Myocyte (in vitro differentiated cells): Measurements from ENCODE around the gene MC1R. TPM values are rescaled to one million over a fixed set of nuclear protein-coding genes. Genes with fewer than 3 reads are reported as not detected.

Experiments
- DNase-seq: peaks from one replicate; pipeline ENCODE4 v3.0.0-alpha.2; 2012; ENCODE audit warnings: low read depth
- total RNA-seq: library from RNA; depleted of rRNA; stranded (reverse); fragments of >200 nt; gene quantifications from 2 replicates; pipeline ENCODE4 v1.2.3, GENCODE V29; 2014

MC1R gene
- total RNA-seq, 1 donor from 2014 or later, result 4.4 TPM

DNA sequence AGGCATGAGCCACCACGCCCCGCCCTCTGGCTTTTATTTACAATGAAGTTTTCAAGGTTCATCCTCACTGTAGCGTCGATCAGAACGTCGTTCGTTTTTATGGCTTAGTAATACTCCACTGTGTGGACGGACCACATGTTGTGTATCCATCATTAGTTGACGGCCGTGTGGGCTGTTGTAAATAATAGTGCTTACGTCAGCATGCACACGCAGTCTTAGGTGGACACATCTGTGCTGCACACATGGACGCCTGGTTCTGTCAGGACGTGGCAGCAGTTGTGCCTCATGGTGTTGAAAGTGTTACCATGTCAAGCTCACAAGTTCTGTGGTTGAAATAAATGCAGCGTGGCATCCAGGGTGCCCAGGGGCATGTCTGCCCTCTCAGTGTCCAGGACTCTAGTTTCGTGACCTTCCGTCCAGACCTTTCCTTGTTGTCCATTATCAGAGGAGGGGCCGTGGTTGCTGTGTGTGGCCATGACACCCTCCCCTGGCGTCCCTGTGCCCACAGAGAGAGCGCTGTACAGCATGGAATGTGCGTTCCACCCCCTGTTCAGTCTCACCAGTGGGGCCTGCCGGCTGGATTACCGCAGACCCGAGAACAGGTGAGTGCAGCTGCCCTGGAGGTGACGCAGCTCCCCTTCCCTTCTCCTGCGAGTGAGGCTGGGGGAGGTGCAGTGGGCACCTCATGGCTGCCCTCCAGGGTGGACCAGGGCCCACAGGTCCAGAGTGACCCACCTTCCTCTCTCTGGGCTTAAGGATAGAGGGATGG is 23.0 kb upstream of the MC1R start:
- no peak for DNase-seq

GRCh38 chr16:89897204-89897603 is 21.5 kb upstream of the MC1R start:
- DNase-seq, result no peak

DNA sequence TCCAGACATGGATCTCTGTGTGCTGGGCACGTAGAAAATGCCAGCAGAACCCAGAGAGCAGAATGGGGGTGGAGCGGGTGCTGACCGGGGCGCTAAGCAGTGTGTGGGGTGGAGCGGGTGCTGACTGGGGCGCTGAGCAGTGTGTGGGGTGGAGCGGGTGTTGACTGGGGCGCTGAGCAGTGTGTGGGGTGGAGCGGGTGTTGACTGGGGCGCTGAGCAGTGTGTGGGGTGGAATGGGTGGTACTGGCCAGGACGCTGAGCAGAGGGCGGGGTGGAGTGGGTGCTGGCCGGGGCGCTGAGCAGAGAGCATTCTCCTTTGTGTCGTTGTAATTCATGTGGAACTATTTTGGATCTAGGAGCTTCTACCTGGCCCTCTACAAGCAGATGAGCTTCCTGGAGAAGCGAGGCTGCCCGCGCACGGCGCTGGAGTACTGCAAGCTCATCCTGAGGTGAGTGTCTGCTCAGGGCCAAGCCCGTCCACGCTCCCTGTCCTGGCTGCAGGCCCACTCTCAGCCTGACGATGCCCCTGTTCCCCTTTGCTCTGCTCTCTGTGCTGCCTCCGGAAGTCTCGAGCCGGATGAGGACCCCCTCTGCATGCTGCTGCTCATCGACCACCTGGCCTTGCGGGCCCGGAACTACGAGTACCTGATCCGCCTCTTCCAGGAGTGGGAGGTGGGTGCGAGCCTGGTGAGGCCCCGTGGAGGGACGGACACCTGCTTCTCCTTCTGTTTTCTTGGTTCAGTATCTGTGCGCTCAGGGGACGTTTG is 20.3 kb upstream of the MC1R start:
- DNase-seq, result no peak

GRCh38 chr16:89899879-89900481 is 18.7 kb upstream of the MC1R start:
- no peak for DNase-seq

- no peak for DNase-seq
These were observed 17.8 kb upstream of the MC1R start for GRCh38 chr16:89900885-89901284.

- no peak for DNase-seq
These were observed 15.7 kb upstream of the MC1R start for GRCh38 chr16:89902980-89903379.

DNA sequence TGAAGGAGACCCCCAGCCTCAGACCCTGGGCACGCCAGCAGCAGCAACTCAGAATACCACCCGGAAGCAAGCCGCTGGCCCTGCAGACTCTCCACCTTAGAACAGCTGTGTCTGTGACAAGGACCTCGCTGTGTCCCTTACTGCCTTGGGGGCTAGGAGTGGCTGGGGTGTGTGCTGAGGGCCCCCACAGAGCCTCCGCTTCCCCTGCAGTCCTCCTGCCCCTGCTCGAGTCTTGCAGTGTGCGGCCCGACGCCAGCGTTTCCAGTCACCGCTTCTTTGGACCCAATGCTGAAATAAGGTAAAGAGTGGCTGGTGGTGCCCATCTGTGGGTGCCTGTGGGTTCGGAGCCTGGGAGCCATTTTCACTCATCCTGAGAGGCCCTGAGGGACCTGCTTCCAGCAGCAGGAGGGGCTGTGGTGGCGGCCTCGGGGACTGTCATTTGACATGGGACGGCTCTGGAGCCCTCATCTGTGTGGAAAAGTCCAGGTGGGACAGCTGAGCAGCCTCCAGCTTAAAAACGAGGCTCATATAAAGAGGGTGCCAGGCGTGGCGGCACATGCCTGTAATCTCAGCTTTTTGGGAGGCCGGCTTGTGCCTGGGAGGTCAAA is 14.7 kb upstream of the MC1R start:
- no peak for DNase-seq

DNA sequence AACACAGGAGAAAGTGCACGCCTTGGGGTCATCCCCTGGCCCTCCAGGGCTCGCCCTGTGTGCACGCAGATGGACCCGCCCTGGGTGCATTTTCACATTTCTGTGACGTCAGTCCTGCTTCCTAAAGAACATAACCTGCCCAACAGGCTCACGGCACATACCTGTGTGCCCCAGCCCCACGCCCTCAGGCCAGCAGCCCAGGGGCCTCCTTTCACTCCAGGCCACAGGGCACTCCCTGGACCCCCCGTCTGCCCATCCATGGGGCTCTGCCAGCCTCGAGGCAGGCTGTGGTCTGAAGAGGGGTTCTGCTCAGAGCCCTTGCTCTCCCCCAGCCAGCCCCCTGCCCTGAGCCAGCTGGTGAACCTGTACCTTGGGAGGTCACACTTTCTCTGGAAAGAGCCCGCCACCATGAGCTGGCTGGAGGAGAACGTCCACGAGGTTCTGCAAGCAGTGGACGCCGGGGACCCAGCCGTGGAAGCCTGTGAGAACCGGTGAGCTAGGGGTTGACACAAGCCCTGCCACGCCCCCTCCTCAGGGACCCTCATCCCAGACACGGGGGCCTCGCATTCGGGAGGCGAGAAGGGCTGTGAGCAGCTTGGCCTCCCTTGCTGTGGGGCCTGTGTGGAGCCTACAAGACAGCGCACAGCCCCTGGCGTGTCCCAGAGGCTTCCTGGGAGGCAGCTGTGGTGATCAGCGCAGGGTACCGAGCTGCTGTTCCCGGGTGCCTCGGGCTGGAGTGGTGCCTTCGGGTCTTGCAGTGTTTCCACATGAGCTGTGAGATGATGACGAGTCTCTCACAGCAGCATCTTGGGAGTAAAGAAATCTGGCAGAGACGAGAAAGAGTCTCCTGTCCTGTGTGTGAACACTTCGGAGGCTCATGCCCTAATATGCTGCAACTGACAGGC is 13.8 kb upstream of the MC1R start:
- no peak for DNase-seq

DNA sequence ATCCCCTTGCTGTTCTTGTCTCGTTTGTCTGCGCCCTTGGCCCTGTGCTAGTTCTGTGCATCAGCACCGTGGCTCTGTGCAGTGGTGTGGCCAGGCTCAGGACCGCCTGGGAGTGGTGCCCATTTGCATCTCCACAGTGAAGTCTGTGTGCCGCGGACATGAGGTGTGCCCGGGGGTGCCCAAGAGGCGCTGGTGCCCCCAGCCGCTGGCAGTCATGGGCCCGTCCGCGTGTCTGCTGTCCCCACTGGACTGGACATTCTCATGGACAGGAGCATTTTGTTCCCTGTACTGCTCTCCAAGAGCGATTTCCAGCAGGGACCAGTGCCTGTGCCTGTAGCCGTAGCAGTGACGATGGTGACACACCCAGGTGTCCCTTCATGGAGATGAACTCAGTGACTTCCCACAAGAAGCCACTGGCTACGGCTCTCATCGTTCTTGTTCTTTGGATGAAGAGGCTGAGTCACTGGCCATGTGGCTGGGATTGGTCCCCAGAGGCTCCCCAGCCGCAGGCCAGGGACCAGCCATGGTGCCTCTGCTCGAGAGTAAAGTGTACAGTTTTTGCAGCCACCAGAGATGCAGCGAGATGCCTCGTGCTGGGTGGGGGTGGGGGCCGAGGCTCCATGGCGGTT is 13.0 kb upstream of the MC1R start:
- DNase-seq, result peak; percentile 51

DNA sequence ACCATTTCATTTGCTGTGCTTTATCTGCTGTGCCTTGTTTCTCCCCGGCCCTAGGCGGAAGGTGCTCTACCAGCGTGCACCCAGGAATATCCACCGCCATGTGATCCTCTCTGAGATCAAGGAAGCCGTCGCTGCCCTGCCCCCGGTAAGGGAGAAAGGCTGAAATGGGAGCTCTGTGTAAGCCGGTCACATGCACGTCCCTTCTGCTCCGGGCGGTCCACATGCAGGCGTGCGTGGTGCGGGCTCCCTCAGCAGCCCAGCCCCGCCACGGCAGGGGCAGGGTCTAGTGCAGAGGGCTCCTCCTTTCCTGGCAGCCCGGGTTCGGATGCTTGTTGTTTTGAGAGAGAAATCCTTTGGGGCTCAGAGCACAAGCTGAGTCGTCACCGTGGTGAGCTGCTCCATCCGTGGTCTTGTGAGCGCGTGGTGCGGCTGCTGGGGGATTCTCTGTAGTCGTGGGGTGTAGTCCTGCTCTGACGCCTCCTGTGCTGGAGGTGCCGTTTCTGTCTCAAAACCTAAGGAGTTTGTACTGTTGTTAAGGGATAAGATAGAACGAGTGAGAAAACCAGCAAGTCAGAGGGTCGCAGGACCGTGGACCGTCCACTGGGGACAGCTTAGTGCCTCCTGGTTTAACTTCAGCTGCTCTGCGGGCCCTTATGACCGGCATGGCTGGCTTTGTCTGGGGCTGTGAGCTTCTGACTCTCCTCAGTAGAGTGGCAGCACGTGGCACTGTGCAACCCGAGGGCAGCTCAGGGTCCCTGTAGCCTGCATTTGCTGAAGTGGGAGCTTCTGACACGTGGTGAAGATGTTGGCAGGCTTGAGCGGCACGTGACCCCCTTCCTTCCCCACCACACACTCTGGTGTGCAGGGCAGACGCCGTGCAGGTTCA is 12.3 kb upstream of the MC1R start:
- DNase-seq, result no peak

DNA sequence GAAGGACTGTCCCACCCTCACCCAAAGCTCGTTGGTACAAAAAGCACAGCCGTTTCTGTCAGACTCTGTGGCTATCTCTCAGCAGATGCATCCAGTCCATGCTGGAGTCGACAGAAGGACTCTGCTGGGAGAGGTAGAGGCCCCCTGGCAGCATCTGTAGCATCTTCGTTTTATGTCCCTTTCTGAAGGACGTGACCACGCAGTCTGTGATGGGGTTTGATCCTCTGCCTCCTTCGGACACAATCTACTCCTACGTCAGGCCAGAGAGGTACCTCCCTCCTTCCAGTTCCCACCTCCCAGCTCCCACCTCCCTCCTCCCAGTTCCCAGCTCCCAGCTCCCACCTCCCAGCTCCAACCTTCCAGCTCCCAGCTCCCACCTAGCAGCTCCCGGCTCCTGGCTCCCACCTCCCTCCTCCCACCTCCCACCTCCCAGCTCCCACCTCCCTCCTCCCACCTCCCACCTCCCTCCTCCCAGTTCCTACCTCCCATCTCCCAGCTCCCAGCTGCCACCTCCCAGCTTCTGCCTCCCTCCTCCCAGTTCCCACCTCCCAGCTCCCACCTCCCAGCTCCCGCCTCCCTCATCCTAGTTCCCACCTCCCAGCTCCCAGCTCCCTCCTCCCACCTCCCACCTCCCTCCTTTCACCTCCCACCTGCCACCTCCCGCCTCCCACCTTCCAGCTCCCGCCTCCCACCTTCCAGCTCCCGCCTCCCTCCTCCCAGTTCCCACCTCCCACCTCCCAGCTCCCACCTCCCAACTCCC is 11.4 kb upstream of the MC1R start:
- no peak for DNase-seq

- DNase-seq, result no peak
These were observed 10.4 kb upstream of the MC1R start for GRCh38 chr16:89908236-89908635.

GRCh38 chr16:89909777-89910716 is 8.6 kb upstream of the MC1R start:
- peak; percentile 70 for DNase-seq

DNA sequence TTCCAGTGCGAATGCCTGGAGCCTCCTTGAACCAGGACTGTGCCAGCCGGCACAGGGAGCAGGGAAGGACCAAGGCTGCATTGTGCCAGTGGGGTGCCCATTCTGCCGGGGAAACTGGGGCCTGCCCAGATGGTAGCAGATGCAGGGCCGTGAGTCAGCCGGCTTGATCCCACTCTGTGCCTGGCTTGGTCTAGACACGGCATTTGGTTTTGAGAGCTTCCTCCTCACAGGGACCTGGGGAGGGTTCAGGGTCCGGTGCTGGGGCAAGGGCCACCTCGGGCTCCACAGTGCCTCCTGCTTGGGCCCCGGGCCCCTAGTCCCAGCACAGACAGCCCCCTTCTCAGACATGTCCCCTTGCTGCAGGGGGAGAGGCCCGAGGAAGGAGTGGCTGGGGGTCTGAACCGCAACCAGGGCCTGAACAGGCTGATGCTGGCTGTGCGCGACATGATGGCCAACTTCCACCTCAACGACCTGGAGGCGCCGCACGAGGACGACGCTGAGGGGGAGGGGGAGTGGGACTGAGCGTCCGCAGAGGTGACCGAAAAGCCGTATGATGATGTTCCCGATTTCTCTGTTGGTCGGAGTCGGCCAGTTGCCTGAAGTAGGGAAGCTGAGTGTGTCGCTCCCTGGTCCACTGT is 7.8 kb upstream of the MC1R start:
- DNase-seq, result no peak

- no peak for DNase-seq
These were observed 7.3 kb upstream of the MC1R start for GRCh38 chr16:89911375-89911774.

DNA sequence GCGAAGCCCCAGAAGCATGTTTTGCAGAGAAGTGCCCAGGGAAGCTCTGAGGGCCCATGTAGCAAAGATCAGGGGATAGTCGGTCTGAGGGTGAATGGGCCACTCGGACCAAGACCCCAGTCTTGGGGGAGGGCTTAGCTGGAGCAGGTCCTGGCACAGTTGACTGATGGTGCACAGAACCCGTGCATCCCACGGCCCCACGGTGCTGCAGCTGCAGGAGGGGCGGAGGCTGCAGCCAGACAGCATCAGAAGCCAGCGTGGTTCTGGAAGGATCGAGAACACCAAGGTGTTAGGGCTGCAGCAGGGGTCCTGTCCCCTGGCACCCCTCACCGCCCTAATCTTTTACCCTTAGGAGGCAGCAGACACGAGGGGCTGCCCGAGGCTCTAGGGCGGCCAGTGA is 6.5 kb upstream of the MC1R start:
- no peak for DNase-seq

DNA sequence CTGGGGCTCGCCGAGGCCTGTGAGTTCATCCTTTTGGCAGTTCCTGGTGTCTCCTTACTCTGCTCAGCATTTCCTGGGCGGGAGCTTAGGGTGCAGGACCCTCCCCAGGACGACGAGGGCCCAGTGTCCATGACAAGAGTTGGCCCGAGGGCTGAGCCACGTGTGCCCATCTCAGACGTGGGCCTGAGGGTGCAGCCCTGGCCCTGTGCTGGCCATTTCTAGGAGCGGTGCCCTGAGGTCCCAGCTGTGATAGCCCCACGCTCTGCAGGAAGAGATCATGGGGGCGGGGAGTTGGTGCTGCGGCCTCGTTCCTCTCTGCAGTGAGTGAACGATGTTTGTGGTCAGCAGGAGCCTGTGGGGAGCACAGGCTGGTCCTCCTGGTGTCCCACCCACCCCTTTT is 6.0 kb upstream of the MC1R start:
- no peak for DNase-seq
